GM12878 (cell line): Measurements from ENCODE around the gene CCDC172. TPM values are rescaled to one million over a fixed set of nuclear protein-coding genes. Genes with fewer than 3 reads are reported as not detected.
"Not testable (repeated sequence)": the region's sequence is repeated elsewhere in the genome, so short reads cannot be mapped to it uniquely, and the experiment has no call there.

Source experiments
- ATAC-seq: fragments of 200-7000 bp; cut with Tn5 transposase; 3 replicates; pipeline ENCODE4 v1.9.1; 2020; ENCODE audit warnings: mild to moderate bottlenecking, moderate library complexity
- BruUV-seq: library from RNA; stranded (reverse); fragments of 400-500 nt; replicated peaks from 2 replicates; lab custom pipeline; 2021; lab: Mats Ljungman, UMichigan
- CTCF ChIA-PET: fragments of 300-600 bp; sonication (Branson Sonifier 250); formaldehyde crosslinking; extraction: SDS; loops from one replicate; lab custom pipeline; 2021; ENCODE audit warnings: inconsistent platforms; lab: Yijun Ruan, JAX
- POLR2A ChIA-PET: fragments of 350-600 bp; formaldehyde crosslinking; extraction: SDS; loops from one replicate; lab custom pipeline; 2021; ENCODE audit warnings: inconsistent platforms; lab: Charles Lee
- RAD21 ChIA-PET: fragments of 300-600 bp; sonication (Branson Sonifier 250); formaldehyde crosslinking; loops from one replicate; lab custom pipeline; 2023; ENCODE audit warnings: antibody characterized with exemption; ENCODE audit not compliant: unreplicated experiment; lab: Charles Lee
- SMC1A ChIA-PET: fragments of 300-600 bp; sonication (Branson Sonifier 250); formaldehyde crosslinking; loops from one replicate; lab custom pipeline; 2023; ENCODE audit not compliant: unreplicated experiment, uncharacterized antibody; lab: Charles Lee
- DNase-seq: peaks from one replicate; pipeline ENCODE4 v3.0.0-alpha.2; 2011; ENCODE audit warnings: low read depth, low spot score
- FAIRE-seq: peaks from 3 replicates; lab custom pipeline; 2011; peaks lifted over from hg19 to GRCh38; lab: Jason Lieb, UNC
- H2AFZ ChIP-seq: 2 replicates; pipeline ENCODE4 v1.6.0; 2011; ENCODE audit warnings: low read depth, low read length, control low read depth; ENCODE audit not compliant: control insufficient read depth
- H3K27ac ChIP-seq: 2 replicates; pipeline ENCODE4 v1.5.1; 2011; ENCODE audit warnings: control low read depth; ENCODE audit not compliant: control insufficient read depth, insufficient read depth
- H3K27me3 ChIP-seq, 2 experiments: replicated peaks in 1 of 2; 2 replicates each; pipeline versions ENCODE4 v1.6.0 to v1.6.1; 2011; ENCODE audit warnings: low read length in 1 of 2; ENCODE audit not compliant: control insufficient read depth in 2 of 2, insufficient read depth in 2 of 2
- H3K36me3 ChIP-seq, 2 experiments: 2 replicates each; pipeline ENCODE4 v1.5.1; 2011; ENCODE audit warnings: low read length in 1 of 2; ENCODE audit not compliant: control insufficient read depth in 2 of 2, insufficient read depth in 2 of 2
- H3K4me1 ChIP-seq: 2 replicates; pipeline ENCODE4 v1.6.1; 2011; ENCODE audit warnings: mild to moderate bottlenecking, low read length, moderate library complexity, mixed read lengths; ENCODE audit not compliant: control insufficient read depth, insufficient read depth
- H3K4me2 ChIP-seq: 2 replicates; pipeline ENCODE4 v1.6.0; 2011; ENCODE audit warnings: control low read depth; ENCODE audit not compliant: control insufficient read depth, insufficient read depth
- H3K4me3 ChIP-seq: fragments of 200-600 bp; sonication (generic); 2 replicates; pipeline ENCODE4 v1.5.1; 2016
- H3K79me2 ChIP-seq: 2 replicates; pipeline ENCODE4 v1.6.0; 2011; ENCODE audit warnings: low read length; ENCODE audit not compliant: control insufficient read depth, insufficient read depth
- H3K9ac ChIP-seq: 2 replicates; pipeline ENCODE4 v1.8.0; 2011; ENCODE audit warnings: low read length, control low read depth, mixed read lengths; ENCODE audit not compliant: control insufficient read depth, insufficient read depth
- H3K9me3 ChIP-seq: replicated peaks from 3 replicates; pipeline ENCODE4 v1.5.1; 2011; ENCODE audit warnings: mild to moderate bottlenecking, low read length; ENCODE audit not compliant: control insufficient read depth, insufficient read depth
- H4K20me1 ChIP-seq: 2 replicates; pipeline ENCODE4 v1.6.0; 2011; ENCODE audit not compliant: control insufficient read depth, insufficient read depth
- CHD4 ChIP-seq: fragments of 200-600 bp; sonication (generic); IDR thresholded peaks from 2 replicates; pipeline ENCODE4 v1.6.1; 2016; ENCODE audit warnings: mild to moderate bottlenecking
- SMARCA5 ChIP-seq: fragments of 450-650 bp; IDR thresholded peaks from 2 replicates; pipeline ENCODE4 v1.6.1; 2017; ENCODE audit warnings: mild to moderate bottlenecking
- WGBS: methylation state at CpG from one replicate; pipeline ENCODE4 v1.1.6; 2016; ENCODE audit warnings: low lambda C conversion rate; ENCODE audit not compliant: insufficient replicate concordance, insufficient coverage; ENCODE audit errors: missing lambda C conversion rate; 5-methylcytosine and 5-hydroxymethylcytosine counted together
- in situ Hi-C: fragments of 300-500 bp; cut with MboI; formaldehyde crosslinking; loops from 9 replicates; pipeline ENCODE4 v1.14.3; 2018; ENCODE audit warnings: mixed read lengths
- intact Hi-C: fragments of 100-400 bp; cut with micrococcal nuclease; formaldehyde crosslinking; loops from one replicate; pipeline ENCODE4 v1.14.2; 2022; ENCODE audit not compliant: unreplicated experiment
- polyA plus RNA-seq, 11 experiments: library from polyadenylated mRNA; depleted of rRNA in 4 of 11; unstranded in 6 of 11; stranded (reverse) in 5 of 11; fragments of >200 nt; fragmentation: Nextera tagmentation in 4 of 11; fragmentation: Illumina TruSeq in 1 of 11; extraction: Ambion mirVana in 4 of 11; extraction: Trizol in 1 of 11; gene quantifications; 1 replicate in 1 of 11; 2 replicates in 10 of 11; pipeline versions ENCODE4 v1.2.1 to v1.2.3, GENCODE V29; 2011 to 2016; ENCODE audit warnings: inconsistent platforms in 2 of 11, missing spikeins in 2 of 11, low read depth in 1 of 11
- total RNA-seq, 4 experiments: library from RNA; depleted of rRNA in 3 of 4; stranded (reverse); fragments of >200 nt in 3 of 4; fragmentation: Illumina TruSeq in 1 of 4; extraction: Trizol in 1 of 4; gene quantifications; 2 replicates each; pipeline versions ENCODE4 v1.2.1 to v1.2.3, GENCODE V29; 2013 to 2021

CCDC172 gene
- total and polyA plus RNA-seq, 10 of the 15 experiments (the other 5 are each of a cell fraction or from before 2014, with no cell fraction given), result not detected

- H3K4me1 ChIP-seq, H3K27ac ChIP-seq, intact Hi-C loops, H4K20me1 ChIP-seq, ATAC-seq, DNase-seq, SMC1A ChIA-PET, H3K36me3 ChIP-seq, POLR2A ChIA-PET, FAIRE-seq, H3K9me3 ChIP-seq, H3K4me3 ChIP-seq, BruUV-seq, H2AFZ ChIP-seq, H3K9ac ChIP-seq, RAD21 ChIA-PET, H3K79me2 ChIP-seq, H3K4me2 ChIP-seq, CTCF ChIA-PET, in situ Hi-C loops, H3K27me3 ChIP-seq: not testable (repeated sequence)
- whole genome bisulfite sequencing, result 62% methylated on average over 25 of the region's 43 CpGs
Observed at GRCh38 chr10:116393246-116393831, 69.1 kb downstream of the CCDC172 start.

GRCh38 chr10:116395223-116395985, 71.2 kb downstream of the CCDC172 start:
- Histone ChIP-seq H4K20me1 (no peaks in the 10 kb centered on the region), H3K27ac (no peak overlapping the region), H3K4me3 (no peak overlapping the region), H3K4me1 (no peaks in the 10 kb centered on the region), H3K79me2 (no peaks in the 10 kb centered on the region), H3K9me3 (no peaks in the 10 kb centered on the region), H3K27me3 (no peaks in the 10 kb centered on the region), H3K4me2 (no peak overlapping the region), H3K9ac (no peak overlapping the region), H2AFZ (no peak overlapping the region), H3K36me3 (no peaks in the 10 kb centered on the region)
- ChIA-PET POLR2A (no interaction called here), SMC1A (no interaction called here), CTCF (interaction anchor here (1.2 kb wide), 1 partner anchor 9 kb away, joined by 3 read pairs; no protein-coding TSS in a partner anchor), RAD21 (no interaction called here)
- in situ Hi-C loops (no loop called here), intact Hi-C loops (no loop called here)
- FAIRE-seq (no peak), ATAC-seq (no peak), DNase-seq (no peak)
- no TSS peak for BruUV-seq
- 22% methylated on average over 13 of the region's 13 CpGs for WGBS
- TF ChIP-seq CHD4 (no peak), SMARCA5 (no peak)
